B cell (primary cell): Measurements from ENCODE around the gene TEF. TPM values are rescaled to one million over a fixed set of nuclear protein-coding genes. Genes with fewer than 3 reads are reported as not detected.

ENCODE experiments used
- ATAC-seq: fragments of 200-7000 bp; cut with Tn5 transposase; one replicate; pipeline ENCODE4 v1.10.0; 2021; ENCODE audit warnings: low read depth, mild to moderate bottlenecking, moderate number of reproducible peaks, moderate library complexity
- CTCF ChIA-PET: fragments of 350-600 bp; sonication (Branson Sonifier 250); formaldehyde crosslinking; loops from one replicate; lab custom pipeline; 2021; ENCODE audit warnings: antibody characterized with exemption, inconsistent platforms; lab: Charles Lee
- POLR2A ChIA-PET: fragments of 350-600 bp; sonication (Branson Sonifier 250); formaldehyde crosslinking; loops from one replicate; lab custom pipeline; 2021; ENCODE audit warnings: antibody characterized with exemption; lab: Charles Lee
- DNase-seq: peaks from one replicate; pipeline ENCODE4 v3.0.0; 2013
- H2AFZ ChIP-seq: 2 replicates; pipeline ENCODE4 v1.6.1; 2012; ENCODE audit warnings: mild to moderate bottlenecking, low read depth, low read length; ENCODE audit not compliant: insufficient read depth, poor library complexity, severe bottlenecking
- H3K27ac ChIP-seq, 2 donors: 1 replicate in 1 of 2; 2 replicates in 1 of 2; pipeline ENCODE4 v1.5.1; 2012 to 2013; ENCODE audit warnings: low read length in 2 of 2, mild to moderate bottlenecking in 2 of 2, moderate library complexity in 1 of 2
- H3K27me3 ChIP-seq, 4 experiments: fragments of 200-600 bp in 1 of 4; sonication (generic) in 1 of 4; replicated peaks in 1 of 4; 1 replicate in 2 of 4; 2 replicates in 2 of 4; pipeline versions ENCODE4 v1.6.1 to v1.7.0; 2013 to 2016; ENCODE audit warnings: low read length in 3 of 4, mild to moderate bottlenecking in 2 of 4, mixed read lengths in 1 of 4, moderate library complexity in 1 of 4; ENCODE audit not compliant: insufficient read depth in 4 of 4, control insufficient read depth in 3 of 4; ENCODE audit errors: control extremely low read depth in 1 of 4
- H3K36me3 ChIP-seq, 2 experiments: replicated peaks in 1 of 2; 1 replicate in 1 of 2; 2 replicates in 1 of 2; pipeline versions ENCODE4 v1.6.1 to v1.7.1; 2013; ENCODE audit warnings: low read length in 1 of 2; ENCODE audit not compliant: insufficient read depth in 2 of 2, control insufficient read depth in 1 of 2; ENCODE audit errors: control extremely low read depth in 1 of 2, extremely low read depth in 1 of 2
- H3K4me1 ChIP-seq, 2 donors: fragments of 200-600 bp in 1 of 2; sonication (generic) in 1 of 2; 1 replicate in 1 of 2; 2 replicates in 1 of 2; pipeline versions ENCODE4 v1.5.1 to v1.6.1; 2013 to 2017; ENCODE audit warnings: low read length in 2 of 2; ENCODE audit not compliant: control insufficient read depth in 2 of 2, insufficient read depth in 2 of 2
- H3K4me2 ChIP-seq: replicated peaks from 2 replicates; pipeline ENCODE3; 2012; ENCODE audit warnings: mild to moderate bottlenecking, low read depth, low read length; ENCODE audit not compliant: poor library complexity, severe bottlenecking
- H3K4me3 ChIP-seq, 5 experiments: fragments of 200-600 bp in 1 of 5; sonication (generic) in 1 of 5; 1 replicate in 3 of 5; 2 replicates in 2 of 5; pipeline versions ENCODE4 v1.5.1 to v1.7.0; 2011 to 2016; ENCODE audit warnings: low read length in 4 of 5, mild to moderate bottlenecking in 4 of 5, low read depth in 2 of 5, control low read depth in 1 of 5, moderate library complexity in 1 of 5; ENCODE audit not compliant: insufficient read depth in 1 of 5; ENCODE audit errors: control extremely low read depth in 1 of 5, extremely low read depth in 1 of 5
- H3K79me2 ChIP-seq: fragments of 200-600 bp; sonication (generic); one replicate; pipeline ENCODE4 v1.6.0; 2016; ENCODE audit warnings: low read length; ENCODE audit not compliant: control insufficient read depth, insufficient read depth
- H3K9ac ChIP-seq: fragments of 200-600 bp; sonication (generic); 2 replicates; pipeline ENCODE4 v1.6.1; 2017; ENCODE audit warnings: mild to moderate bottlenecking, low read length, moderate library complexity
- H3K9me3 ChIP-seq, 3 donors: one replicate each; pipeline versions ENCODE4 v1.6.1 to v1.7.1; 2013; ENCODE audit warnings: low read length in 2 of 3; ENCODE audit not compliant: control insufficient read depth in 2 of 3, insufficient read depth in 1 of 3; ENCODE audit errors: control extremely low read depth in 1 of 3
- H4K20me1 ChIP-seq: 2 replicates; pipeline ENCODE4 v1.6.0; 2012; ENCODE audit warnings: mild to moderate bottlenecking, low read length; ENCODE audit not compliant: insufficient read depth, control insufficient read depth, poor library complexity, severe bottlenecking
- H3K27ac Mint-ChIP-seq: one replicate; pipeline ENCODE4 v1.8.0; 2021; ENCODE audit warnings: mixed read lengths
- H3K27me3 Mint-ChIP-seq: one replicate; pipeline ENCODE4 v1.8.0; 2021; ENCODE audit warnings: mixed read lengths
- H3K4me1 Mint-ChIP-seq: one replicate; pipeline ENCODE4 v1.8.0; 2021; ENCODE audit warnings: mixed read lengths
- H3K4me3 Mint-ChIP-seq: one replicate; pipeline ENCODE4 v1.8.0; 2021; ENCODE audit warnings: mixed read lengths
- H3K9me3 Mint-ChIP-seq: one replicate; pipeline ENCODE4 v1.8.0; 2022; ENCODE audit warnings: mixed read lengths; ENCODE audit not compliant: insufficient read depth
- CTCF ChIP-seq: fragments of 200-600 bp; IDR thresholded peaks from one replicate; pipeline ENCODE4 v1.8.0; 2022; ENCODE audit warnings: antibody characterized with exemption, mild to moderate bottlenecking
- EZH2 ChIP-seq: IDR thresholded peaks from 2 replicates; pipeline ENCODE4 v1.6.1; 2012; ENCODE audit warnings: borderline replicate concordance, low read depth, mild to moderate bottlenecking, moderate library complexity, low read length; ENCODE audit not compliant: insufficient read depth, poor library complexity, severe bottlenecking
- WGBS: methylation state at CpG from one replicate; pipeline ENCODE4 v1.1.5; 2013; ENCODE audit warnings: missing lambda C conversion rate; ENCODE audit not compliant: insufficient coverage; 5-methylcytosine and 5-hydroxymethylcytosine counted together
- intact Hi-C: fragments of 100-400 bp; cut with micrococcal nuclease; formaldehyde crosslinking; loops from one replicate; pipeline ENCODE4 v1.10.0; 2022
- polyA plus RNA-seq: library from polyadenylated mRNA; depleted of rRNA; stranded (reverse); fragments of >200 nt; gene quantifications from 2 replicates; pipeline ENCODE4 v1.2.3, GENCODE V29; 2012
- total RNA-seq, 2 donors: library from RNA; stranded (reverse); fragments of 120-200 nt in 1 of 2; gene quantifications; 1 replicate in 1 of 2; 2 replicates in 1 of 2; pipeline versions ENCODE4 v1.2.3 to v1.2.4, GENCODE V29; 2013 to 2022

The TEF gene
- total and polyA plus RNA-seq, 2 donors (not counting 1 experiment from before 2014, with no cell fraction given), result 5.0 to 5.5 TPM

DNA sequence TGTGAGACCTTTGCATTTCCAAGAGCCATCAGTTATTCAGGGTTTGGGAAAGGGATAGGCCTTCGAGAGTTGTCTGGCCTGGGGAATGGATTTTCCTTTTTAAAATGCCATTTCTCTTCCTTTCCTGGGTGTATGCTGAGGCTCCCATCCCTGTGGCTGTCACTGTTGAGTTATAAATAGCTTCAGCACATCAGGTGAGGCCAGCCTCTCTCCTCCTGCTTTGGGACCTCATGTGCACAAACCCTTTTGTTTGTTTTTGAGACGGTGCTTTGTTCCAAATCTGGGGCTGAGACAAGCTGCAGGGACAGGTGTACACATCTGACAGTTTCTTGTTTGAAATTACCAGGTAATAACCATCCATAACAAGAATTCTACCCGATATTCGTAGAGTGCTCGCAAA, 1.3 kb downstream of the TEF start:
- peak overlapping the region in 1 of 5 experiments; percentile 93 for H3K4me3 ChIP-seq
- CTCF ChIA-PET, result no interaction called here
- Mint-ChIP-seq H3K4me1 (peaks cover 20% of the 10 kb centered on the region), H3K27ac (peak overlapping the region; percentile 20), H3K4me3 (peak overlapping the region; percentile 88), H3K27me3 (no peaks in the 10 kb centered on the region), H3K9me3 (no peaks in the 10 kb centered on the region)
- POLR2A ChIA-PET, result no interaction called here
- H3K4me1 ChIP-seq, result peaks cover 10 to 18% of the 10 kb centered on the region in 2 donors
- peaks cover 3% of the 10 kb centered on the region for H3K79me2 ChIP-seq
- peak overlapping the region; percentile 90 for H3K4me2 ChIP-seq
- intact Hi-C loops, result loop anchor here (5.0 kb wide), 5 partner anchors 81 to 689 kb away; partner anchors contain the start of genes L3MBTL2, NAGA, PHETA2 and SNU13
- peak overlapping the region; percentile 89 for H2AFZ ChIP-seq
- H3K9me3 ChIP-seq, result no peaks in the 10 kb centered on the region
- H3K36me3 ChIP-seq, result peaks cover 0 to 3% of the 10 kb centered on the region in 2 experiments
- WGBS, result no CpG with 5 or more reads among the region's 5 CpGs
- no peak overlapping the region for H3K9ac ChIP-seq
- no peaks in the 10 kb centered on the region for H4K20me1 ChIP-seq
- no peak overlapping the region for H3K27ac ChIP-seq
- no peaks in the 10 kb centered on the region for H3K27me3 ChIP-seq
- TF ChIP-seq CTCF (no peak), EZH2 (no peak)
- DNase-seq (no peak), ATAC-seq (no peak)

- peaks cover 0 to 3% of the 10 kb centered on the region in 2 experiments for H3K36me3 ChIP-seq
- intact Hi-C loops, result loop anchor here (5.0 kb wide), 5 partner anchors 82 to 688 kb away; partner anchors contain the start of genes L3MBTL2, NAGA, PHETA2 and SNU13
- H3K4me2 ChIP-seq, result no peak overlapping the region
- peak overlapping the region; percentile 20 for H3K4me3 Mint-ChIP-seq
- no peak for ATAC-seq
- H3K27ac ChIP-seq, result no peak overlapping the region
- H3K4me1 ChIP-seq, result peaks cover 10 to 18% of the 10 kb centered on the region in 2 donors
- peak overlapping the region; percentile 44 for H3K27ac Mint-ChIP-seq
- peaks cover 20% of the 10 kb centered on the region for H3K4me1 Mint-ChIP-seq
- no peak for DNase-seq
- H3K9me3 Mint-ChIP-seq, result no peaks in the 10 kb centered on the region
- H3K9ac ChIP-seq, result no peak overlapping the region
- H3K27me3 Mint-ChIP-seq, result no peaks in the 10 kb centered on the region
- H4K20me1 ChIP-seq, result no peaks in the 10 kb centered on the region
- no peaks in the 10 kb centered on the region for H3K9me3 ChIP-seq
- POLR2A ChIA-PET, result no interaction called here
- peaks cover 3% of the 10 kb centered on the region for H3K79me2 ChIP-seq
- TF ChIP-seq EZH2 (no peak), CTCF (no peak)
- H2AFZ ChIP-seq, result no peak overlapping the region
- no peaks in the 10 kb centered on the region for H3K27me3 ChIP-seq
- no peak overlapping the region for H3K4me3 ChIP-seq
- CTCF ChIA-PET, result interaction anchor here (1.7 kb wide), 1 partner anchor 19 kb away, joined by 4 read pairs; no protein-coding TSS in a partner anchor
These were observed 2.4 kb downstream of the TEF start for GRCh38 chr22:41384128-41384527.
